HFF-Myc (cell line): ENCODE results near the gene ZNF726.
A peak's percentile ranks its signal among the peaks of the same experiment; 100 is the strongest.
"Not testable (repeated sequence)": the region's sequence is repeated elsewhere in the genome, so short reads cannot be mapped to it uniquely, and the experiment has no call there.

Experiments used
- DNase-seq: peaks from one replicate; pipeline ENCODE4 v3.0.0-alpha.2; 2011; ENCODE audit warnings: low read depth; ENCODE audit errors: extremely low read depth
- H3K4me3 ChIP-seq: replicated peaks from 2 replicates; pipeline ENCODE4 v1.5.1; 2011; ENCODE audit warnings: low read depth, mild to moderate bottlenecking, control low read depth, low read length
- CTCF ChIP-seq: IDR thresholded peaks from 2 replicates; pipeline ENCODE4 v1.5.1; 2012; ENCODE audit warnings: mild to moderate bottlenecking, low read depth, low read length, control low read depth; ENCODE audit errors: missing control alignments

Gene ZNF726

GRCh38 chr19:23914402-23915286, at the start of gene ZNF726:
Gene ZNF726 (plus strand): TSS chr19:23914886. CDS start chr19:23914995, 109 bp downstream.
- peak; percentile 63 for DNase-seq
- no peak for TF ChIP-seq CTCF
- H3K4me3 ChIP-seq: peak within 1 kb of the TSS; percentile 54

GRCh38 chr19:23867895-23868294, 46.8 kb upstream of the ZNF726 start:
- no peak for TF ChIP-seq CTCF
- DNase-seq: no peak
- H3K4me3 ChIP-seq: no peak overlapping the region

- TF ChIP-seq CTCF: no peak
- no peak for DNase-seq
- no peak overlapping the region for H3K4me3 ChIP-seq
Measured at GRCh38 chr19:23868630-23869029, 46.1 kb upstream of the ZNF726 start.

- no peak overlapping the region for H3K4me3 ChIP-seq
- no peak for TF ChIP-seq CTCF
- DNase-seq: no peak
Measured at GRCh38 chr19:23872282-23872919, 42.3 kb upstream of the ZNF726 start.

DNA sequence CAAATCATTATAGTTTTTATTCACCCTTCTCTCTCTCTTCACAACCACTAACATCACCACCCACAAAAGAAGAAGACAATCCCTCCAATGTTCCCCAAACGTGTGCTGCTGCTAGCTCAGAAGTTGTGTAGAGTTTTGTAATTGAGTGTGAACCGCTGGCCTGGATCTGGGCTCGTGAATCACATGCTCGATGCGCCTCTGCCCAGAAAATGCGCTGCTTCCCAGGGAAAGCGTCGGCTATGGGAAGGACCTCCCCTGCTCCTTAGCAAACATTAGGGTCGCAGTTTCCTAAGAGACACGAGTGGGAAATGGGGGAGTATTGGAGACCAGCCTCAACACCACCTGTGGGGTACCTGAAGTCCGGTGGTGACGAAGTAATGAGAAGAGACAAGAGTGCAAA, 38.4 kb upstream of the ZNF726 start:
- DNase-seq: no peak
- no peak overlapping the region for H3K4me3 ChIP-seq
- no peak for TF ChIP-seq CTCF

GRCh38 chr19:23876756-23877155, 37.9 kb upstream of the ZNF726 start:
- not testable (repeated sequence) for DNase-seq

GRCh38 chr19:23882493-23882892, 32.2 kb upstream of the ZNF726 start:
- DNase-seq: no peak
- no peak for TF ChIP-seq CTCF
- no peak overlapping the region for H3K4me3 ChIP-seq

More at GRCh38 chr19:23876756-23877155, 37.9 kb upstream of the ZNF726 start:
- not testable (repeated sequence) for H3K4me3 ChIP-seq
